MM.1S (cell line): ENCODE measurements around the gene IQCM.

Source experiments
- EZH2phosphoT487 ChIP-seq: fragments of 300-600 bp; sonication (generic); IDR thresholded peaks from 2 replicates; pipeline ENCODE4 v1.6.1; 2018; ENCODE audit warnings: antibody characterized with exemption, low read length
- TF ChIP-seq, protein P1 (sequence below): fragments of 300-600 bp; sonication (generic); IDR thresholded peaks from 2 replicates; pipeline ENCODE4 v1.5.1; 2016; ENCODE audit warnings: antibody characterized with exemption, low read length, mixed read lengths

DNA sequence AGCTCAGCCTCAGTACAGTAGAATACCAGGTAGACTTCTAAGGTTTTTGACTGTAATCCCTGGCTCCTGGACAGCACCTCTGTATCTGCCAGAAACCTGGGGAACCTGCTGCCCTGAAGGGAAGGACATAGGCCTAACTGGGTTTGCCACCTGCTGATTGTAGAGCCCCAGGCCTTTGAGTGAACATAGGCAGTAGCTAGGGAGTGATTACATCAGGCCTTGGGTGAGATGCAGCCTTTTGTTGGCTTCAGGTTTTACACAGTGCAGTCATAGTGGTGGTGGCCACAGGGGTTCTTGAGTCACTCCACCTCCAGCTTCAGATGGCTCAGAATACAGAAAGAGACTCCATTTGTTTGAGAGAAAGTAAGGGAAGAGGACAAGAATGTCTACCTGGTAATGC, 19.3 kb downstream of the IQCM start:
- TF ChIP-seq, protein P1, sequence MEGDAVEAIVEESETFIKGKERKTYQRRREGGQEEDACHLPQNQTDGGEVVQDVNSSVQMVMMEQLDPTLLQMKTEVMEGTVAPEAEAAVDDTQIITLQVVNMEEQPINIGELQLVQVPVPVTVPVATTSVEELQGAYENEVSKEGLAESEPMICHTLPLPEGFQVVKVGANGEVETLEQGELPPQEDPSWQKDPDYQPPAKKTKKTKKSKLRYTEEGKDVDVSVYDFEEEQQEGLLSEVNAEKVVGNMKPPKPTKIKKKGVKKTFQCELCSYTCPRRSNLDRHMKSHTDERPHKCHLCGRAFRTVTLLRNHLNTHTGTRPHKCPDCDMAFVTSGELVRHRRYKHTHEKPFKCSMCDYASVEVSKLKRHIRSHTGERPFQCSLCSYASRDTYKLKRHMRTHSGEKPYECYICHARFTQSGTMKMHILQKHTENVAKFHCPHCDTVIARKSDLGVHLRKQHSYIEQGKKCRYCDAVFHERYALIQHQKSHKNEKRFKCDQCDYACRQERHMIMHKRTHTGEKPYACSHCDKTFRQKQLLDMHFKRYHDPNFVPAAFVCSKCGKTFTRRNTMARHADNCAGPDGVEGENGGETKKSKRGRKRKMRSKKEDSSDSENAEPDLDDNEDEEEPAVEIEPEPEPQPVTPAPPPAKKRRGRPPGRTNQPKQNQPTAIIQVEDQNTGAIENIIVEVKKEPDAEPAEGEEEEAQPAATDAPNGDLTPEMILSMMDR: no peak
- TF ChIP-seq EZH2phosphoT487: no peak
